Gastrocnemius medialis (tissue), 4 donors: Measurements from ENCODE around the gene SLC2A4.

Source experiments
- POLR2A ChIP-seq, 2 donors: fragments of 450-650 bp; IDR thresholded peaks; one replicate each; pipeline ENCODE4 v1.6.1; 2017; ENCODE audit warnings: antibody characterized with exemption in 2 of 2, mild to moderate bottlenecking in 2 of 2, moderate library complexity in 2 of 2
- TF ChIP-seq, protein P1 (sequence below), 5 experiments: fragments of 450-650 bp in 3 of 5; fragments of 200-600 bp in 2 of 5; sonication (generic) in 2 of 5; IDR thresholded peaks in 4 of 5; conservative IDR thresholded peaks in 1 of 5; 1 replicate in 4 of 5; 2 replicates in 1 of 5; pipeline ENCODE4 v1.5.1; 2016 to 2019; ENCODE audit warnings: antibody characterized with exemption in 5 of 5, mild to moderate bottlenecking in 3 of 5, moderate library complexity in 3 of 5

DNA sequence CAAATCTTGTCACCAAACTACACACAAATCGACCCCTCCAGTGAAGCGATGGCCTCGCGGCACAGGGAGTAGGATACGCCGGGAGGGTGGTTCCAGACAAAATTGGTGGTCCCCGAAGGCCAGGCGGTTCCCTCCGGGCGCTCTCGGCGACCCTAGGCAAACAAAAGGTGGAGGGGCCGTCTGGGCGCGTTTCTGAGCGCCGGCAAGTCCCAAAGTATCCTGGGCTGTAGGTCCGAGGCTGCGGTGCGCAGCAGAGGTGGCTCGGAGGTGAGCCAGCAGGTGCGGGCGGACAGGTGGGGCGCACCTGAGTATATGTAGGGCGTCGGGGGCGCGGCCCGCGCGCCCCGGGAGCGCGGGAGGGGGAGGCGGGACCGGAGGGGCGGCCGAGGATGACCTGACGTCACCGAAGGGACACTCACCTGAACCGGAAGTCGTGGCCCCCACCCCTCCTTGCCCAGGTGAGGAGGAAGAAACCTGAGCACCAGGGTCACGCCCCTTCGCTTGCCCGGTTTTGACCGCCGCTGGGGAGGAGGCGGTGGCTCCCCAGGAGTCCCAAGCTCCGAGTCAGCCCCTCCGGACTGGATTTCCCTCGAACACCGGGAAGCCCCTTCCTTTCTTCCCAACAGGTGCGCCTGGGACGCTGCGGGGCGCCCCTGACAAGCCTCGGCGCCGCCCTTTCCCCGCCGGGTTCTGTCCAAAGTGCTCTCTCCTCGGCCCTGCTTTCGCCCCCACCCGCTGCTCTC is 19.2 kb upstream of the SLC2A4 start, which contains the start of gene CLDN7:
- TF ChIP-seq, protein P1, sequence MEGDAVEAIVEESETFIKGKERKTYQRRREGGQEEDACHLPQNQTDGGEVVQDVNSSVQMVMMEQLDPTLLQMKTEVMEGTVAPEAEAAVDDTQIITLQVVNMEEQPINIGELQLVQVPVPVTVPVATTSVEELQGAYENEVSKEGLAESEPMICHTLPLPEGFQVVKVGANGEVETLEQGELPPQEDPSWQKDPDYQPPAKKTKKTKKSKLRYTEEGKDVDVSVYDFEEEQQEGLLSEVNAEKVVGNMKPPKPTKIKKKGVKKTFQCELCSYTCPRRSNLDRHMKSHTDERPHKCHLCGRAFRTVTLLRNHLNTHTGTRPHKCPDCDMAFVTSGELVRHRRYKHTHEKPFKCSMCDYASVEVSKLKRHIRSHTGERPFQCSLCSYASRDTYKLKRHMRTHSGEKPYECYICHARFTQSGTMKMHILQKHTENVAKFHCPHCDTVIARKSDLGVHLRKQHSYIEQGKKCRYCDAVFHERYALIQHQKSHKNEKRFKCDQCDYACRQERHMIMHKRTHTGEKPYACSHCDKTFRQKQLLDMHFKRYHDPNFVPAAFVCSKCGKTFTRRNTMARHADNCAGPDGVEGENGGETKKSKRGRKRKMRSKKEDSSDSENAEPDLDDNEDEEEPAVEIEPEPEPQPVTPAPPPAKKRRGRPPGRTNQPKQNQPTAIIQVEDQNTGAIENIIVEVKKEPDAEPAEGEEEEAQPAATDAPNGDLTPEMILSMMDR (IDR thresholded peaks at IDR 0.05 in 4 of 5, conservative IDR thresholded peaks at IDR 0.05 in 1 of 5): no peak
- no peak for TF ChIP-seq POLR2A (IDR thresholded peaks at IDR 0.05)
